IPS-15b (cell line): ENCODE measurements around the gene MFGE8.

Source experiments
- H3K27me3 ChIP-seq: one replicate; pipeline ENCODE4 v1.6.1; 2013; ENCODE audit warnings: low read length; ENCODE audit not compliant: control insufficient read depth, insufficient read depth
- H3K36me3 ChIP-seq: one replicate; pipeline ENCODE4 v1.6.1; 2013; ENCODE audit warnings: low read length; ENCODE audit not compliant: control insufficient read depth, insufficient read depth
- H3K4me1 ChIP-seq: one replicate; pipeline ENCODE4 v1.6.1; 2013; ENCODE audit warnings: mild to moderate bottlenecking, low read length; ENCODE audit not compliant: control insufficient read depth, insufficient read depth
- H3K4me3 ChIP-seq: one replicate; pipeline ENCODE4 v1.5.1; 2013; ENCODE audit warnings: low read depth, low read length
- H3K9ac ChIP-seq: one replicate; pipeline ENCODE4 v1.6.1; 2013; ENCODE audit warnings: low read depth, mild to moderate bottlenecking, low read length
- H3K9me3 ChIP-seq: one replicate; pipeline ENCODE4 v1.6.1; 2013; ENCODE audit warnings: mild to moderate bottlenecking, low read length; ENCODE audit not compliant: control insufficient read depth, insufficient read depth

The MFGE8 gene

GRCh38 chr15:88904257-88904623, 8.9 kb downstream of the MFGE8 start:
- H3K4me3 ChIP-seq, result no peak overlapping the region
- H3K9me3 ChIP-seq, result no peaks in the 10 kb centered on the region
- no peaks in the 10 kb centered on the region for H3K4me1 ChIP-seq
- no peak overlapping the region for H3K9ac ChIP-seq
- peaks cover 89% of the 10 kb centered on the region for H3K36me3 ChIP-seq
- H3K27me3 ChIP-seq, result no peaks in the 10 kb centered on the region

- Histone ChIP-seq H3K4me1 (peaks cover 3% of the 10 kb centered on the region), H3K4me3 (no peak overlapping the region), H3K36me3 (peaks cover 81% of the 10 kb centered on the region), H3K27me3 (no peaks in the 10 kb centered on the region), H3K9ac (no peak overlapping the region), H3K9me3 (no peaks in the 10 kb centered on the region)
Measured at GRCh38 chr15:88902846-88903245, 10.3 kb downstream of the MFGE8 start.

GRCh38 chr15:88902221-88902835, 10.9 kb downstream of the MFGE8 start:
- H3K4me3 ChIP-seq, result no peak overlapping the region
- H3K4me1 ChIP-seq, result peaks cover 7% of the 10 kb centered on the region
- peaks cover 77% of the 10 kb centered on the region for H3K36me3 ChIP-seq
- no peaks in the 10 kb centered on the region for H3K27me3 ChIP-seq
- no peaks in the 10 kb centered on the region for H3K9me3 ChIP-seq
- no peak overlapping the region for H3K9ac ChIP-seq

DNA sequence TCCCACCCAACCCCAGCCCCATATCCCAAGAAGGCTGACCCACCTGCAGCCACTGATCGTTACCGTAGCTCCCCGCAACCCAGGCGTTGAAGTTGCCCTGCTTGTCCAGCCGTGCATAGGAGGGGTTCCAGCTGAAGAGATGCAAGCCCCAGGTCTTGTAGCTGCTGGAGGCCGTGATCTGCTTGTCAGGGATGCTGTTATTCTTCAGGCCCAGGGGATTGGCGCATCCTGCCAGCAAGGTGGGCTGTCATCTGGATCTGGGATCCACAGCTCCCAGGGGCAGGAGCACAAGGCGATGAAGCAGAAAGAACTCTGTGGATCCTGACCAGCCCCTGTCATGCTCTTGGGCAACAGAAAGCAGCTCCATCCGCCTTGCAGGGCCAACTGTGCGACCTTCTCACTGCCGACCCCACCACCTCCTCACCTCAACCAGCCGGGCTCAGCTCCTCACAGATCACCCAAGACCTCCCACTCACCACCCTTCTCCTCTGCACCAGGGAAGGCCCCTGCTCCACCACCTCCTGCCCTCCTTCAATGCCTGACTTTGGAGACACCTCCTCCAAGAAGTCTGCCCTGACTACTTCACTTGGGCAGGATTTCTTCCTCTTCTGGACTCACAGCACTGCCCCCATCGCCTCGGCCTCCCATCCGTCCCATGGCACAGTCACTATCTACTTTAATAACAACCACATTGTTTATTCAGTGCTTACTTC, 11.5 kb downstream of the MFGE8 start:
- Histone ChIP-seq H3K4me3 (no peak overlapping the region), H3K4me1 (peaks cover 13% of the 10 kb centered on the region)

GRCh38 chr15:88900982-88901418, 12.2 kb downstream of the MFGE8 start:
- no peak overlapping the region for H3K9ac ChIP-seq
- no peak overlapping the region for H3K4me3 ChIP-seq
- peaks cover 14% of the 10 kb centered on the region for H3K4me1 ChIP-seq
- peaks cover 2% of the 10 kb centered on the region for H3K27me3 ChIP-seq
- no peaks in the 10 kb centered on the region for H3K9me3 ChIP-seq
- H3K36me3 ChIP-seq, result peaks cover 72% of the 10 kb centered on the region

More for the DNA sequence above, 11.5 kb downstream of the MFGE8 start:
- no peaks in the 10 kb centered on the region for H3K9me3 ChIP-seq
- peaks cover 74% of the 10 kb centered on the region for H3K36me3 ChIP-seq
- H3K27me3 ChIP-seq, result peaks cover under 1% of the 10 kb centered on the region
- no peak overlapping the region for H3K9ac ChIP-seq

- Histone ChIP-seq H3K9me3 (no peaks in the 10 kb centered on the region), H3K4me3 (no peak overlapping the region), H3K4me1 (peaks cover 14% of the 10 kb centered on the region), H3K9ac (no peak overlapping the region), H3K36me3 (peaks cover 66% of the 10 kb centered on the region), H3K27me3 (peaks cover 5% of the 10 kb centered on the region)
Measured at GRCh38 chr15:88900309-88900981, 12.7 kb downstream of the MFGE8 start.

DNA sequence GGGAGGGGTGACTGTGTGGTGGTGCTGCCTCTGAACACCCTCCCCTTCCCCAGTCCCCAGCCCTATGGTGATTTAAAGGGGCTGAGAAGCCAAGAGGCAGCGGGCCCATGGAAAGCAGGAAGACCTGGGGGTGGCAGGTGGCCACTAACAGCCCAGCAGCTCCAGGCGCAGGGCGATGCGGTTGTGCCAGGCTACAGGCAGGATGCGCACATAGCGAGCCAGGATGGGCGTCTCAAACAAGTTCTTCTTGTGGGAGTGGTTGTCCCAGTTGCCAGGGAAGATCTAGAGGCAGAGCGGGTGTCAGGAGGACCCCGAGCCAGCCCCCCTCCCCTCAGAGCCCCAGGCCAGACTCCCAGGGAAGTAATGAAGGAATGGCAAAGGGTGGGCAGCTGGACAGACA, 13.9 kb downstream of the MFGE8 start:
- peaks cover 14% of the 10 kb centered on the region for H3K4me1 ChIP-seq
- no peaks in the 10 kb centered on the region for H3K9me3 ChIP-seq
- peaks cover 60% of the 10 kb centered on the region for H3K36me3 ChIP-seq
- no peak overlapping the region for H3K9ac ChIP-seq
- no peak overlapping the region for H3K4me3 ChIP-seq
- H3K27me3 ChIP-seq, result peaks cover 5% of the 10 kb centered on the region

DNA sequence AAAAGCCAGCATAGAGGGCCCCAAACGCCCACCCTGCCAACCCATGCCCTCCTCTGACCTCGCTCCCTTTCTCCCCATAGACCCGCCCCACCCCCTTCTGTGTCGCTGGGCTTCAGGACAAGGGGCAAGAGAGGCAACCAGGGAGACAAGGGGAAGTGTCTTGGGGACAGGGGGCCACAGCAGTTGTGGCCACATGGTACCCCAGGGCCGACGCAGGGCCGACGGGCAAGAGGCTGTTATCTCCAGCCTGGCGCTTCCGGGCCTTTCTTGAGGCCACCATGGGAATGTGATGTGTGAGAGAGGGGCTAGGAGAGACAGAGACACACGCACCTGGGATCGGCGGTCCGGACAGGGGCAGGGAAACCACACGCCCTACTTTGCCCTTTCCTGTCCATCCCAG, 14.4 kb downstream of the MFGE8 start:
- H3K9me3 ChIP-seq, result no peaks in the 10 kb centered on the region
- H3K36me3 ChIP-seq, result peaks cover 55% of the 10 kb centered on the region
- H3K9ac ChIP-seq, result no peak overlapping the region

DNA sequence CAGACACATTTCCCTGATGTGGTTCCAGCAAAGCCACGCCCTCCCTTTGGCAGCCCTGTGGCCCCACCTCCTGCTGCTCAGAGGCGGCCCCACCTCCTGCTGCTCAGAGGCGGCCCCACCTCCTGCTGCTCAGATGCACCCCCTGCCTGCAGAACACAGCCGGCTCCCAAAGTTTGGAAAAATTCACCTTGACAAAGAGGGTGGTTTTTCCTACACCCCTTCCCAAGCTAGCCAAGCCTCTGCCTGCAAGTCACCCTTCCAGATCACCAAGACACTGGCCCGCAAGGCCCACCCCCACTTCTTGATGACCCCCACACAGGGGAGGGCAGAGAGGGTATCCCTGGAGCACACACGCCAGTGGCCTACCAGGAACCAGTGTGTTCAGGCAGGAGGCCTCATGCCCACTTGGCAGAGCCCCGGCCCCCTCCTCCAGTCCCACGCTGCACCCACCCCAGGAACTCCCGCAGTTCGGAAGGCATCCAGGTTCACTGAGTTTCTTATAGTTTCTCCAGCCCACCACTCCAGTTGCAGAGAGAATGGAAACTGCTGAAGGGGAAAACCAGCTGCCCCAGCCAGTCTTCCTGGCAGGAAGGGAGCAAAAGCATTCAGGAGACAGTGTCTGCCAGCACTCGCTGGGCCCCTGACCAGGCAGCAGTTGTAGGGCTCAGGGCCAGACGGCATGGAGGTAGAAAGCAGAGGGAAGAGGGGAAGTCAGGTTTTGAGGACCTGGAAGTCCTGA, 15.6 kb downstream of the MFGE8 start:
- H3K36me3 ChIP-seq, result peaks cover 46% of the 10 kb centered on the region
- no peak overlapping the region for H3K9ac ChIP-seq
- H3K9me3 ChIP-seq, result no peaks in the 10 kb centered on the region
- peaks cover 14% of the 10 kb centered on the region for H3K4me1 ChIP-seq
- peaks cover 7% of the 10 kb centered on the region for H3K27me3 ChIP-seq
- no peak overlapping the region for H3K4me3 ChIP-seq

More for the DNA sequence above, 14.4 kb downstream of the MFGE8 start:
- H3K4me1 ChIP-seq, result peaks cover 14% of the 10 kb centered on the region
- peaks cover 7% of the 10 kb centered on the region for H3K27me3 ChIP-seq
- no peak overlapping the region for H3K4me3 ChIP-seq

DNA sequence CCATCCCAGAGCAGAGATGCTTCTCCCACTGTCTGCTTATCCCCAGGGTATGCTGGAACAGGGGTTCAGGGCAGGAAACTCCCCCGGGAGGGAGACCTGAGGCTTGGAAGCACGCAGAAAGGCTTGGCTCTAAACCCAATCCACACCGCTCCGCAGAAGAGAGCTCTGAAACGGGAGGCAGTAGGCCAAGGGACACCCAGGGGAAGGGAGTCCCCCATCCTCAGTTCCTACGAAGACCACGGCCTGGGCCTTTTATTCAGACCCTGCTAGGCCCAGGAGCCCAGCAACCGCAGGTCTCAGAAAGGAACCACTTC, 16.1 kb downstream of the MFGE8 start:
- Histone ChIP-seq H3K9me3 (no peaks in the 10 kb centered on the region), H3K4me3 (peak overlapping the region; percentile 18), H3K36me3 (peaks cover 43% of the 10 kb centered on the region), H3K4me1 (peaks cover 14% of the 10 kb centered on the region), H3K9ac (no peak overlapping the region), H3K27me3 (peaks cover 7% of the 10 kb centered on the region)

DNA sequence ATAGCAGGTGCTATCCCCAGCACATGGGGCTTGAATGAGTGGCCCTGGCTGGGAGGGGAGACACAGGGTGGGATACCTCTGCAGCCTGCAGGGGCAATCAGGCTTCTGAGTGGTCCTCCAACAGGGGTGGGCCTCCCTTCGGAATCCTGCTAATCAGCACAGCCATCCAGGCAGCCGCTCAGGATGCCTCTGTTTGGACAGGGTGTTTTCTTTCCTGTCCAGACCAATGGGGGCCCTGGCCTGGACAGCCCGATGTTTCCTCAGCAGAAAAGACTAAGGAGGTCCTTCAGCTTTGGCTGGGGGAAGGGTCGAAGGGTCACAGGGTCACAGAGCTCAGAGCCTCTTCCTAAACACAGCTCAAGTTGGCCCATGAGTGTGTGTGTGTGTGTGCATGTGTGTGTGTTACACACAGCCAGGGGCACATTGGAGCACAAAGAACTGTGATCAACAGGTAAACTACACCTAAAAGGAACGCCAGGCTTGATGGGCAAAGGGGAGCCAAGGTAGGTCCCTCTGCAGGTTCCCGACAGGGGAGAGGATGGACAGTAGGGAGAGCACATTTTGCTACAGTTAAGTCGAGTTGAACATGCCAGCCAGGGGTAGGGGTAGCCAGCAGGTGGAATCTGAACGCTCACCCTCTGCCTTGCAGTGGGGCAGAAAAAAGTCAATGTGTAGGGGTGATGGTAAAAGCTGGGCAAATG, 16.7 kb downstream of the MFGE8 start:
- Histone ChIP-seq H3K27me3 (peaks cover 7% of the 10 kb centered on the region), H3K9me3 (no peaks in the 10 kb centered on the region), H3K4me1 (peaks cover 14% of the 10 kb centered on the region), H3K36me3 (peaks cover 37% of the 10 kb centered on the region), H3K4me3 (no peak overlapping the region), H3K9ac (no peak overlapping the region)
